GM21737 (cell line): ENCODE data around the gene PMFBP1.

Source experiments
- ATAC-seq: cut with Tn5 transposase; IDR thresholded peaks from one replicate; pipeline ENCODE4 v1.9.1; 2021; ENCODE audit warnings: mild to moderate bottlenecking, moderate library complexity; ENCODE audit not compliant: unreplicated experiment

The PMFBP1 gene

DNA sequence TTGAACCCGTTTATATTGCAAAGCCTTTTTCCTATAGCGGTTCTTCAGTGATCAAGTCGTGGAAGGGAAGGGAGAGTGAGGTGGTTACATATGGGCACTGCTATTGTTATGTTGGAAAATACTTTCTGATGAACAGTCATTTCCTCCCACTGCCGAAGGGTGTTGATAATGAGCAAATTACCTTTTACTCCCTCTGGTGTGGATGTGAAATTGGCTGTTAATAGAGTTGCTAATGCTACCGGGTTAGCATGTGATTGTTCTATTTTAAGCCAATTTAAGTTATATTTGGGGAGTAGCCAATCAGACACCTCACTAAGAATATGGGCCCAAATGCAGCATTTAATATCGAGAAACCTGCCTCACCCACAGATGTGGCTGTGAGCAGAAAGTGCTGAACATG is 15.6 kb upstream of the PMFBP1 start:
- no peak for ATAC-seq

DNA sequence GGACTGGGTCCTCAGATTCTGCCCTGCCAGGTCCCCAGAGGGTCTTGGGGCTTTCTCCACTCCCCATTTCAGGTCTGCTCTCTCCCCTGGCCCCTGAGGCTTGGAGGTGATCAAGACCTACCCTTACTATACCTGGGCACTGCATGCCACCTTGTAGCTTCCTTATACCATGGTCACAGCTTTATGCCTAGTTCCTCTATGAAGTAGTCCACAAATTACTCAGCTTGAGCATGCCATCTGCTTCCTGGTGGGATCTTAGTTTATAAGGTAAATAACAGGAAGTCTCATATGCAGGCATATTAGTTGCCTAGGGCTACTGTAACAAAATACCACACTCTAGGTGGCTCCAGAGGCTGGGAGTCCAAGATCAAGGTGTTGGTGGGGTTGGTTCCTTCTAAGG is 11.0 kb upstream of the PMFBP1 start:
- ATAC-seq = no peak

DNA sequence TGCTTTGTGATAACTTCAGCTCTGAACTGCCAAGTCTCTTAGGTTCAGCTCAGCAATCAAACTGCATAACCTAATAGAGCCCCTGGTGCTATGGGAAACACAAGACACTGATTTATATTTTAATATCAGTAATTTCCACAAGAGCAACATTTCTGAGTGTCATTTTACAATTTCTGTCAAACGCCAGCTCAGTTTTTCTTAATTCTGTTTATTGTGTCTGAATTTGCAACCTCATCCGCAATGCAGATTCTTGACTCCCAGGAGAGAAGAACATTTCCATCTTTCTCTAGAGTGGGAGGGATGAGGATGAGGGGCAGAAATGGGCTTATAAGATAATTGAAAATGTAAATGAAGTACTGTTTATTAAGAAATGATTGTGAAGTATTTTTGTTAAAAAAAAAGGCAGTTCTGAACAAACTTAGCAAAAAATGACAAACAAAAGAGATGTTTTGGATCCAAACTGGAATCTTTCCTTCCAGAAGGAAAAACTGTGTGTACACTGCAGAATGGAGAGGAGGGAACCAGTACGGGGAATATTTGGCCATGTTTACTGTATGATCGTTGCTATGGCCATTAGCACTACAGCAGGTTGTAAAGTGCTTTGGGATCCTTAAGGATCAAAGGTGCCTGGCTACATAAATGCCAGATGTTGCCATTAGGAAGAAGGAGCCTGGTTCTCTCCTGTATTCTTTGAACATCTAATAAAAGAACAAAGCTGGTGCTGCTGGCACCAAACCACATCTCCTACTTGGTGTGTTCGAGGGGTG is 7.4 kb upstream of the PMFBP1 start:
- no peak for ATAC-seq

DNA sequence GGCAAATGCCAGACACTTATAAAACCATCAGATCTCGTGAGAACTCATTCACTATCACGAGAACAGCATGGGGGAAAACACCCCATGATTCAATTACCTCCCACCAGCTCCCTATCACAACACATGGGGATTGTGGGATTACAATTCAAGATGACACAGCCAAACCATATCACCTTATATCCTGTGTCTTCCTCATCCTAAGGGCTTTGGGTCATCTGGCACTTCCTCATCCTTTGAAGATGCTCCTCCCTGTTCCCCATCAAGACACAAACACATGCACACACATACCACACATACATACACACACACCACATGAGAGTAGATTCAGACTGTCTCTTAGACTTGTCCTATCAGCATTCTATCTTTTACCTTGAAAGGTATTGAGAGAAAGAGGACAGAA is 2.8 kb upstream of the PMFBP1 start:
- ATAC-seq = no peak

DNA sequence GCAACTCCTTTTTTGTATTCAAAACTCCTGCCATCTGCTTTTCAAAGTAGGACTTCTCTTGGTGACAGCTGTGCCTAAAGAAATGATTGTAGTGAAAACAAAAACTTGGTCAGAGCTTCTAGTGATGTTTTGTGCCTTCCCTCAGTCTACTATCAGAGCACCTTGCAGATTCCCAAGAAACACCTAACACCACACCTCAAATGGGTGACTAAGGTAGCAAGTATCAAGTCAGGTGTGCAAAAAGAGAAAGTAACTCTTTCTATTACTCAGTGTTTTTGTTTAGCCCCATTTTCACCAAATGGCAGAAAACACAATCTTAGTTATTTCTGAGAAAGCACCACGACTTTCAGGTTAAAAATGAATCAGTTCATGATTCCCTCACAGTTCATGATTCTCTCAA is 2.0 kb upstream of the PMFBP1 start:
- ATAC-seq = no peak

DNA sequence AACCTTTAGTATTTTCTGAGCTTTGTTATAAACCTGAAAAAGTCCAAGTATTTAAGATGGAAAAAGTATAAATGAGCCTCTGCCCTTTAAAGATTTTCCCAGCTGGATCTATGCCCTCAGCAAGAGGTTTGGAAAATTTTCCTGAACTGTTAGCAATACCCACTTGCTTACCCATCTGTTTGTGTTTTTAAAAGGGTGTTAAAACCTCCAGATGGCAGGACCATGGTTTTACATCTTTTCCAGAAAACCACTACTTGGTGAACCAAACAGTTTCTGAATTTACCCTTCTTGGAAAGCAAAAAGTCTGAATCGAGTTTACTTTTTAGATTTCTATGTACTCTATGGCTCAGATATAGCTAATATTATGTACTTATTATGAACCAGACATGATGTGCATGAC is 719 bp downstream of the PMFBP1 start:
- no peak for ATAC-seq

DNA sequence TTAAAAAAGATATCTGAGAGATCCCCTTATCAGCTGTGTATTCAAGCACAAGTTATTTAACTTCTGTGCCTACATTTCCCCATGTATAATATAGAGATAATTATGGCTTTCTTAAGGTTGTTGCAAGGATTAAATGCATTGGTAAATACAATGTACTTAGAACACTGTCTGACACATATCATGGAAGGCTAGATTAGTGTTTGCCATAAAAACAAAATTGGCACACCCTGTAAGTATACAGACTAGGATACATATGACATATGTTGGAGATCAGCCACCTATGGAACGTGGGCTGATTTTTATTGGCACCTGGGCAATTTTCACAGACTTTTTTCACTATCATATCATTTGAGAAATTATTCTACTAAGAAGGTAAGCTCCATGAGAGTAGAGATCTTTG is 2.2 kb downstream of the PMFBP1 start:
- no peak for ATAC-seq

DNA sequence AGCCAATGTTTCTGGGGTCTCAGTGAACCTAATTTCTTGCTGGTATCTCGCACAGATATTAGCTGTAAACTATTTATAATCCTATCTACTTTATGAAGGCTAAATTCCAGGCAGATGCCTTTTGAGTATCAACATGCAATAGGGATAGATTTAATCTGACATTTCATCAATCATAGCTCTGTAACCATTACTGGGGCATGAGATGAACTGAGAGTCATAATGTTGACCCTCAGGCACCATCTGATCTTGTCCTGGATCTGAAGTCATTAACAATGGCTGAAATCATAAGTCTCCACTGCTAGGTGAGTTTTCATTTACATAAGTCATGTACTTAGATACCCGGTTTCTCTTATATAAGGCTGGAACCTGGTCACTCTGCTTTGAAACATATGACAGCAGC is 3.6 kb downstream of the PMFBP1 start:
- no peak for ATAC-seq

DNA sequence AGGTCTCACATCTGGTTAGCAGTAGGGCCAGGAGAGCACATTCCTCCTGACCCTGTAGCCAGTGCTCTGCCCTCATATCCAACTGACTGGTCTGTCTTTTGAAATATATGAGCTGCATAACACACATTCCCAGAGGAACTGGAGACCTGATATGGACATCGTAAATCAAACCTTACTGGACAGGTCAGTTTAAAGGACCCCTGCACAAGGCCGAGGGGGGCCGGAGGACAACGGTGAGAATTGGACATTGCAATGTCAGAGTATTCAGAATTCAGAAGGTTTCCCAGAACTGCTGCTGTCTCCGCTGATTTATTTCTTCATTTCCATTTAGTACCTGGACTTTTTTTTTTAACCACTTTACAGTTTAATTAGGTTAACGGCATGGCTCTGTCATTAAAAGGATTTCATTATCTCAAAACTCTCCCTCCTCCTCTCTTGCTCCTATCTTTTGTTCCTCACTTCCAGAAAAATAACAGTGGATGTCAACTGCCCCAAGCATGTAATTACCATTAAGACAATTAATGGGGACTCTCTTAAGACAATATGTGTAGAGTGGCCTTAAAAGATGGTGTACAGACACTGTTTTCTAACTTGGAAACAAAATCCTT is 4.9 kb downstream of the PMFBP1 start:
- ATAC-seq = no peak

DNA sequence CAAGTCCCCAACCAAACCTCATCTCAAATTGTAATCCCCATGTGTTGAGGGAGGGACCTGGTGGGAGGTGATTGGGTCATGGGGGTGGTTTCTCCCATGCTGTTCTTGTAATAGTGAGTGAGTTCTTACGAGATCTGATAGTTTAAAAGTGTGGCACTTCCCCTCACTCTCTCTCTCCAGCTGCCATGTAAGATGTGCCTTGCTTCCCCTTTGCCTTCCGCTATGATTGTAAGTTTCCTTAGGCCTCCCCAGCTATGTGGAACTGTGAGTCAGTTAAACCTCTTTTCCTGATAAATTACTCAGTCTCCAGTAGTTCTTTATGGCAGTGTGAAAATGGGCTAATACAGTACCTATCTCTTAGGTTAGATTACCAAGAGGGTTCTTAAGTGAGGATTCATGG is 5.8 kb downstream of the PMFBP1 start:
- ATAC-seq = no peak

DNA sequence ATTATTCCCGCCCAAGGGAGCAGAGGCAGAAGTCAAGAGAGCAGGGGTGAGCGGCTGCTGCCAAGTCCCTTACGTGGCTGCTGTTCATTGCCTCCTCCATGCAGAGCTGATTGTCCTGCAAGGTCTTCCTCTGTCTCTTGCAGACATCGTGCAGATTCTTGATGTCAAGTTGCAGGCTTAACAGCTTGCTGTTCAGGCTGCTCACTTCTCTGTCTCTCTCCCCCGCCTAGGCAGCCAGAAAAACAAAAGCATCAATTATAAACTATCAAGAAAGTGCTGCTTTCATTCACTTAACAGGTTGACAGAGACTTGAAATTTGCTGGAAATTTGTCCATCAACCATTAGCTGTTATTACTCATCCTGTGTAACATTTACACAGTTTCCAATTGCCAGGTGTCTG is 7.3 kb downstream of the PMFBP1 start:
- no peak for ATAC-seq

DNA sequence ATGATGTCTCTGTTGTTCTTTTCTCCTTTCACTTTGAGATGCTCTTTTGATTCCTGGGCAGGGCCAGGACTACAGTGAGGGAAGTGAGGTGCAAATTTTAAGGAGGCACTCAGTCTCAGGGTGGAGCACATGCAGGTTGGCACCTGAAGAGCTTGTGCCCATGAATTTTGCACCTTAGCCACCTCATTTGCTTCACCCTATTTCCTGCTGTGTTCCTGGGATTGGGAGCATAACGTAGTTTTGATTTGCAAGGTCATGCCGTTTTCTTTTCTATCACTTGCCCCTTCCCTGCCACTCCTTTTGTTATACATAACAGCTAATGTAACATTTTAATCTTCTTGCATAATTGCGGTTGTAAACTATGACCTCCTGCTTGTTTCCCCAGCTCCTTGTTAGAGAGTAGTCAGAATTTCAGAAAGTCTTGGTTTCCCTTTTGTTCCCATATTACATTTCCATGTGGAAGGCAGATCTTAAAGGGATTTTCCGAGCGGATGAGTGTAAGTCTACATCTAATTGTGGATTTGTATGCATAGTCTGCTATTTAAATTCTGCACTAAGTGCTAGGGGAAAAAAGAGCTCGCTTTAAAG is 9.8 kb downstream of the PMFBP1 start:
- ATAC-seq = no peak

DNA sequence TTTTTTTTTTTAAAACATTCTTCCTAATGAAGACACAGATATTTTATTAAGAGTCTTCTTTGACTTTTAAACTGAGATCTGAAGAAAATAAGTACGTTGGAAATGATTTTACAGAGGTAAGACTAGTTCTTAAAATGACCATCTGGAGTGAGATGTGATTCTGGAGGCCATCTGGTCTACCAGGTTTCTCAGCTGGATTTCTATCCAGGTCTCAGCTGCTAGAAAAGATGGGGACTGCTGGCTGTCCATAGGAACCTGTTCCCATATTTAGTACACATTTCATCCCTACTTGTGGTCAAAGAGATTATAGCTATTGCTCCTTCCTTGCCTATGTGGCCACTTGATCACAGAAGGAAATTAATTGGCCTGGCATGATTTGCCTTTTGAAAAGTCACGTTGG is 12.2 kb downstream of the PMFBP1 start:
- no peak for ATAC-seq

DNA sequence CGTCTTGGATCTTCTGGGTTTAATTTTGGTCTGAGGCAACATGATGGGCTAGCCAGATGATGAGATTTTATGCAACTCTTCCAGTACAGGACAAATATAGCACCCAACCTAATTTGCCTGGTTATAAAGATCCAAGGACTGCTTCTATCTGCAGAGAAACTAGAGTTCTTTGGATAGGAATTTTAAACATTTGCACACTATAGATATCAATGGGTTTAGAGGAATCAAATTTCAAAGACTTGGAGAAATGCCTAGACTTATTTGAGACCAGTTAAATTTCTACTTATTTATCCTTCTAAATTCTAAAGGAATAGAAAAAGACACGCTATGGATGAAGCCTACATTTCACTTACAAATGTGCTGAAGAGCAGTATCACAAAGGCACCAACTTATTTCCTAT is 12.6 kb downstream of the PMFBP1 start:
- ATAC-seq = no peak

DNA sequence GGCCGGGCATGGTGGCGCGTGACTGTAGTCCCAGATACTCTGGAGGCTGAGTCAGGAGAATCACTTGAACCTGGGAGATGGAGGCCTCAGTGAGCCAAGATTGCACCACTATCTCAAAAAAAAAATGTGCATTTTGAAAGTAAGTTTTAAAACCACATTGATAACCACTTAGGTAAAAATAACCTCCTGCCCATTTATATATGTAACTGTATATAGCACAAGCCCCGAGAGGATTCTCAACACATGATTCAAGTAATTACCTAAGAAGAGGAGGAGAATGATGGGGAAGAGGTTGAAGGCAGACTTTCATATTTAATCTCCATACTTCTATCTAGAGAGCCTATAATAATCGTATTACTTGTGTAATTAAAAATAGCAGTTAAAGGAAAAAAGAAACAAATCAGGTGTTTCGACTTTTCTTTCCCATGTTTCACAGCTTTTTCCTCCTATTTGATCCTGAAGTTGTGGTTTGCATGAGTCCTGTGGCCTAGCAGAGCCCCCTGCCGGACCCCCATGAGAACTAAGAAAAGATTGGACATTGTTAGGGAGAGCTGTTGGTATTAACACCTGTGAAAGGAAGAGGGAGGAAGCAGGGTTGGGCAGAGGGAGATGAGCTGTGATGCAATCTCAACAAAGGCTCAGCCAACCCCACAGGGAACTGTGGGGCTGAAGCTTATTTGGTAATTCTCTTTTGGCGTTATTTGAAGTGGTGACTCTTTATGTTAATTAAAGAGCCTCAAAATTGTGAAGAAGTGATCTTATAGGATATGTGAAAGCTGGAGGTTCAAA is 22.1 kb downstream of the PMFBP1 start:
- ATAC-seq = no peak

DNA sequence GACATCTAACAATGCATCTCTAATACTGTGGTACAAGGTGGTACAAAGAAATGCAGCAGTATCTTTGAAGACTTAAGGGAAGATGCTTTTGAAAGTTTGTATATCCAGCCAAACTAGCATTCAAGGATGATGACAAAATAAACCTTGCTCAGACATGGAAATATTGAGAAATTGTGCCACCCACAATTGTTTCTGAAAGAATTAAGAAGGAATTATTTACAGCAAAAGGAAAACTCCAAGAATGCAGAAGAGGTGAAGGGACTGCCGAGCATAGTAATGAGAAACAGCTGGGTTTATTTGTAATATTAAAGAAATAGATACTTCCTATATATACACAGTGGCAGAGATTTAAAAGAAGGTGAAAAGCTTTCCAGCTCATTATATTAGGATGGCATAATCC is 29.5 kb downstream of the PMFBP1 start:
- ATAC-seq = no peak

DNA sequence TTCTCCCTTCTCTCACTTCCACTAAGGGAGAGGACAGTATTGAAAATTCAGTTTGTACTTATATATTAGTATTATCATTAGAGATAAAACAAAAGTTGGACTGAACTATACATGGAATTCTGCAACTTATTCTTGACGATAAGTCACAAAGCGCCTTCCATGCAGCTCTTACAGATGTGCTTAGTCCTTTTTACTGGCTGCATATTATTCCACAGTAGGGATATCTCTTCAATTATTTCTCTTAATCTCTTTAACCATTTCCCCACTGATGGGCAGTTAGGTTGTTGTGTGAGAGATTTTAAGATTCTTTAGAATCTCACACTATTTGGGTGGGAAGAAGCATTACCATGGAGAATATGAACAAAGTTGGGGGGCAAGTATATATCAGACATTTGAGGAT is 32.0 kb downstream of the PMFBP1 start:
- ATAC-seq = no peak

DNA sequence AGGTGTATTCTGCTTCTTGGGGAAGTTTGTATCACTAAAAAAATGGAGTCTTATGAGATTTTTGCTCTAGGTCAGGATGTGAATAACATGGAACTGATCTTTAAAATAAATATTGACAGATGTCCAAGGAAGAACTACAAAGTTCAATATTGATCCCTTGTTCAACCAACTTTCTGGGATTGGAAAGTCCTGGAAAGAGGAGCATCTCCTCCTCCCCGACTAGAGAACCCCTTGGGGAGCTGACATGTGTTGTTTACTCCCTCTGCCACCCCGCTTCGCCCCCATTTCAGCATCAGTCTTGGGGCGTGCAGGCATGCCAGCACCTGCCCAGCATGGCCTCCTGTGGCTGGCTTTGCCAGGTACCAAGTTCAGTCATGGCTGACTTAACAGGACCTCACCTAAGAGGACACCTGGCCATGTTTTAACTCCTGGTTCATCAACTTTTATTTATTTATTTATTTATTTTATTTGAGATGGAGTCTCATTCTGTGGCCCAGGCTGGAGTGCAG is 33.8 kb downstream of the PMFBP1 start:
- ATAC-seq = no peak

DNA sequence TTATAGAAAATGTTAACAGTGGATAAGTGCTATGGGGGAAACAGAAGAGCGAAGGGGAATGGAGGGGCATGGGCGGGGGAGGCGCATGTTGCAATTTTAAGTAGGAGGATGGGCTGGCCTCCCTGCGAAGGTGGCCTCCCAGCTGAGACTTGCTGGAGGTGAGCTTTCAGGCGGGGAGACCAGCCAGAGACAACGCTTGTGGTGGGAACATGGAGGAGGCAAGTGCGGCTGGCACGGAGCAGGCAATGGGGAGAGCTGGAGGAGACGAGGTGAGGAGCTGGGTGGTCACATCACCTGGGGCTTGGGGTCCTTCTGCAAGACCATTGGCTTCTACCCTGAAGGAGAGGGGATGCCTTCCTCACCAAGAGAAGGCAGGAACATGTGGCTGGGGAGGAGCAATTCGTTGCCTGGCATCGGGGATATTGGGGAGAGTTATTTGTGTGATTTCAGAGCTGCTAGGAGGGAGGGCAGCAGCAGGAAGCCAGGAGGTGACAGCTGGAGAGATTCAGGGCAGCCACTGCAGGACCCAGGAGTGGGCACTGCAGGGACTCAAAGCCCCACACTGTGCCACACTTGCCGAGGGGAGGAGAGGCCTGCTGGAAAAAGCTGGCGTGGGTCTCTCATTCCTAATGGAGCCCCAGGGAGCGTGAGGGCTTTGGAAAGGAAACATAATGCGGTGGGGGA is 34.4 kb downstream of the PMFBP1 start:
- ATAC-seq = no peak

DNA sequence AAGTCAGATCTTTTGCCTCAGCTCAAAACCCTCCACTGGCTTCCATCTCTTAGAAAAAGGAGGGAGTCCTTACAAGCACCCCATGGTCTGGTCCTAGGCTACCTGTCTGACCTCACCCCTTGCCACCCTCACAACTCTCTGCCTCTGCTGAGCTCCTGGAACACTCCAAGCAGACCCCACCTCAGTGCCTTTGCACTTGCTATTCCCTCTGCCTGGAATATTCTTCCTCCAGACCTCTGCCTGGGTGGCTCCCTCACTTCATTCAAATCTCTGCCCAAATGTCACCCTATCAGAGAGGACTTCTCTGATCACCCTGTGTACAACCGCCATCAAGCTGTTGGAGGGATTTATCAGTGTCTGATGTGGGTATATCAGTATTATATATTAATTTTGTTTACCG is 37.4 kb downstream of the PMFBP1 start:
- ATAC-seq = no peak

DNA sequence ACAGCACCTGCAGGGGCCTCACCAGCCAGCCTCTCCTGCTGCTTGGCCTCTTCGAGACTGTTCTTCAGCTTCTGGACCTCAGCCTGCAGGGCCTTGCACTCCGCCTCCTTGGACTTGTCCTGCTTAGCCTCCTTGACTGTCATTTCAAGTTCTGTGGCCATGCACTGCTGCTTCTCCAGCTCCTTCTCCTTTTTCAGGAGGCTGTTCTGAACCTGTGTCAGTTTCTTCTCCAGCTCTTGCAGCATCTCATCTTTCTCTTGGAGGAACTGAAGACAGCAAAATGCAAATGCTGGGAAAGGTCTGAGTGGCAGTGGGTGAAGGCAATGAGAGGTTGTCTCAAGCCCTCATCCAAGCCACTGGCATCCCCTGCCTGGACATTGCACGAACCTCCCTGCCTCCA is 39.2 kb downstream of the PMFBP1 start:
- no peak for ATAC-seq
